Parathyroid adenoma (tissue), 2 donors: ENCODE measurements around the gene ZIC3.
"Not testable (repeated sequence)": the region's sequence is repeated elsewhere in the genome, so short reads cannot be mapped to it uniquely, and the experiment has no call there.

Experiments used
- H2AFZ ChIP-seq: fragments of 300-600 bp; sonication (generic); one replicate; pipeline ENCODE4 v1.7.0; 2017; ENCODE audit warnings: antibody characterized with exemption, mild to moderate bottlenecking
- H3K27ac ChIP-seq: fragments of 300-600 bp; sonication (generic); one replicate; pipeline ENCODE4 v1.7.0; 2017
- H3K27me3 ChIP-seq: fragments of 300-600 bp; sonication (generic); one replicate; pipeline ENCODE4 v1.7.0; 2017; ENCODE audit warnings: low read length; ENCODE audit not compliant: control insufficient read depth, insufficient read depth
- H3K36me3 ChIP-seq: fragments of 300-600 bp; sonication (generic); one replicate; pipeline ENCODE4 v1.7.0; 2017; ENCODE audit warnings: low read length; ENCODE audit not compliant: control insufficient read depth, insufficient read depth
- H3K4me1 ChIP-seq: fragments of 300-600 bp; sonication (generic); one replicate; pipeline ENCODE4 v1.7.0; 2017; ENCODE audit warnings: control low read depth
- H3K4me2 ChIP-seq: fragments of 300-600 bp; sonication (generic); one replicate; pipeline ENCODE4 v1.7.0; 2017; ENCODE audit warnings: low read length
- H3K4me3 ChIP-seq: fragments of 300-600 bp; sonication (generic); one replicate; pipeline ENCODE4 v1.7.0; 2017; ENCODE audit warnings: low read depth, low read length
- H3K79me2 ChIP-seq: fragments of 300-600 bp; sonication (generic); one replicate; pipeline ENCODE4 v1.7.0; 2017; ENCODE audit warnings: control low read depth
- H3K9ac ChIP-seq: fragments of 300-600 bp; sonication (generic); one replicate; pipeline ENCODE4 v1.7.0; 2017; ENCODE audit warnings: mild to moderate bottlenecking
- H3K9me3 ChIP-seq: fragments of 300-600 bp; sonication (generic); one replicate; pipeline ENCODE4 v1.7.0; 2017; ENCODE audit warnings: low read length; ENCODE audit not compliant: control insufficient read depth
- TF ChIP-seq, protein P1 (sequence below): fragments of 300-600 bp; sonication (generic); IDR thresholded peaks from one replicate; pipeline ENCODE4 v1.7.0; 2017; ENCODE audit warnings: antibody characterized with exemption, mild to moderate bottlenecking
- donor health status: primary hyperparathyroidism.

The ZIC3 gene

GRCh38 chrX:137548261-137548660, 17.7 kb upstream of the ZIC3 start:
- H2AFZ ChIP-seq, result no peak overlapping the region
- H3K4me3 ChIP-seq, result no peak overlapping the region
- H3K9me3 ChIP-seq, result no peaks in the 10 kb centered on the region
- no peak overlapping the region for H3K27ac ChIP-seq
- H3K4me1 ChIP-seq, result no peaks in the 10 kb centered on the region
- no peaks in the 10 kb centered on the region for H3K79me2 ChIP-seq
- no peaks in the 10 kb centered on the region for H3K36me3 ChIP-seq
- no peak overlapping the region for H3K4me2 ChIP-seq
- no peaks in the 10 kb centered on the region for H3K27me3 ChIP-seq
- TF ChIP-seq, protein P1, sequence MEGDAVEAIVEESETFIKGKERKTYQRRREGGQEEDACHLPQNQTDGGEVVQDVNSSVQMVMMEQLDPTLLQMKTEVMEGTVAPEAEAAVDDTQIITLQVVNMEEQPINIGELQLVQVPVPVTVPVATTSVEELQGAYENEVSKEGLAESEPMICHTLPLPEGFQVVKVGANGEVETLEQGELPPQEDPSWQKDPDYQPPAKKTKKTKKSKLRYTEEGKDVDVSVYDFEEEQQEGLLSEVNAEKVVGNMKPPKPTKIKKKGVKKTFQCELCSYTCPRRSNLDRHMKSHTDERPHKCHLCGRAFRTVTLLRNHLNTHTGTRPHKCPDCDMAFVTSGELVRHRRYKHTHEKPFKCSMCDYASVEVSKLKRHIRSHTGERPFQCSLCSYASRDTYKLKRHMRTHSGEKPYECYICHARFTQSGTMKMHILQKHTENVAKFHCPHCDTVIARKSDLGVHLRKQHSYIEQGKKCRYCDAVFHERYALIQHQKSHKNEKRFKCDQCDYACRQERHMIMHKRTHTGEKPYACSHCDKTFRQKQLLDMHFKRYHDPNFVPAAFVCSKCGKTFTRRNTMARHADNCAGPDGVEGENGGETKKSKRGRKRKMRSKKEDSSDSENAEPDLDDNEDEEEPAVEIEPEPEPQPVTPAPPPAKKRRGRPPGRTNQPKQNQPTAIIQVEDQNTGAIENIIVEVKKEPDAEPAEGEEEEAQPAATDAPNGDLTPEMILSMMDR, result no peak
- no peak overlapping the region for H3K9ac ChIP-seq

GRCh38 chrX:137549073-137549472, 16.9 kb upstream of the ZIC3 start:
- Histone ChIP-seq H3K4me2 (no peak overlapping the region), H3K9me3 (no peaks in the 10 kb centered on the region), H3K36me3 (no peaks in the 10 kb centered on the region), H3K9ac (no peak overlapping the region), H3K4me3 (no peak overlapping the region), H3K4me1 (no peaks in the 10 kb centered on the region), H2AFZ (no peak overlapping the region), H3K27me3 (no peaks in the 10 kb centered on the region), H3K79me2 (no peaks in the 10 kb centered on the region), H3K27ac (no peak overlapping the region)
- TF ChIP-seq, protein P1, result no peak

- Histone ChIP-seq H3K4me1 (no peaks in the 10 kb centered on the region), H3K79me2 (no peaks in the 10 kb centered on the region), H3K9me3 (no peaks in the 10 kb centered on the region), H3K4me3 (no peak overlapping the region), H3K4me2 (no peak overlapping the region), H3K9ac (no peak overlapping the region), H3K27ac (no peak overlapping the region), H3K27me3 (no peaks in the 10 kb centered on the region), H2AFZ (no peak overlapping the region), H3K36me3 (no peaks in the 10 kb centered on the region)
- TF ChIP-seq, protein P1, result no peak
Observed at GRCh38 chrX:137549851-137550664, 15.9 kb upstream of the ZIC3 start.

- Histone ChIP-seq H3K79me2 (no peaks in the 10 kb centered on the region), H3K4me1 (no peaks in the 10 kb centered on the region), H3K4me2 (no peak overlapping the region), H2AFZ (no peak overlapping the region), H3K36me3 (no peaks in the 10 kb centered on the region), H3K27me3 (no peaks in the 10 kb centered on the region), H3K9me3 (no peaks in the 10 kb centered on the region), H3K27ac (no peak overlapping the region), H3K9ac (no peak overlapping the region), H3K4me3 (no peak overlapping the region)
- TF ChIP-seq, protein P1, result no peak
Observed at GRCh38 chrX:137550665-137551261, 15.2 kb upstream of the ZIC3 start.

GRCh38 chrX:137552098-137552497, 13.8 kb upstream of the ZIC3 start:
- not testable (repeated sequence) for H3K4me1 ChIP-seq, H3K9ac ChIP-seq, H3K9me3 ChIP-seq, H3K27me3 ChIP-seq, H3K79me2 ChIP-seq, H3K4me2 ChIP-seq, H3K27ac ChIP-seq, H3K4me3 ChIP-seq, H3K36me3 ChIP-seq, H2AFZ ChIP-seq
